ENCODE measurements around the gene C20orf202. TPM values are rescaled to one million over a fixed set of nuclear protein-coding genes. Genes with fewer than 3 reads are reported as not detected.

C20orf202 gene
- total RNA-seq, 1 experiment from 2014 or later, result not detected

GRCh38 chr20:1160991-1161390 is 42.3 kb upstream of the C20orf202 start:
- Histone ChIP-seq H3K4me2 (ENCODE audit: low read length) (no peak overlapping the region), H4K20me1 (ENCODE audit: insufficient read depth) (no peaks in the 10 kb centered on the region), H2AFZ (ENCODE audit: low read depth, low read length, poor library complexity, severe bottlenecking) (no peak overlapping the region), H3K27me3 (ENCODE audit: insufficient read depth, low read length) (no peaks in the 10 kb centered on the region), H3K27ac (ENCODE audit: low read depth, low read length) (no peak overlapping the region), H3K4me1 (ENCODE audit: control insufficient read depth in 1 of 2, insufficient read depth in 2 of 2, low read length in 2 of 2) (no peaks in the 10 kb centered on the region), H3K9me2 (ENCODE audit: insufficient read depth) (no peaks in the 10 kb centered on the region), H3K9me3 (ENCODE audit: control insufficient read depth in 1 of 2, insufficient read depth in 1 of 2, low read depth in 1 of 2, low read length in 2 of 2) (no peaks in the 10 kb centered on the region), H3K79me2 (ENCODE audit: insufficient read depth, low read length) (peaks cover 5% of the 10 kb centered on the region), H3K36me3 (ENCODE audit: control insufficient read depth in 1 of 2, insufficient read depth in 2 of 2, low read length in 2 of 2) (peaks cover 21 to 31% of the 10 kb centered on the region in 2 experiments), H3K9ac (ENCODE audit: low read length) (no peak overlapping the region), H3K4me3 (replicated peaks in 1 of 2; ENCODE audit: low read depth in 1 of 2, low read length in 2 of 2) (no peak overlapping the region)
- intact Hi-C loops (cut with micrococcal nuclease), result no loop called here
- RAD21 ChIA-PET (ENCODE audit: low non-redundant PET in 1 of 2, low total read pairs in 2 of 2, uncharacterized antibody in 2 of 2, unreplicated experiment in 2 of 2), result no interaction called here
- POLR2A ChIA-PET, result no interaction called here
- CTCF ChIA-PET, result no interaction called here
- no peak for DNase-seq (ENCODE audit: low read depth, low spot score)
- no TSS peak for BruUV-seq (replicated peaks)
- ATAC-seq, result no peak
- TF ChIP-seq SP1 (IDR thresholded peaks at IDR 0.05; ENCODE audit: low read depth), result no peak
- no peak for TF ChIP-seq POLR2AphosphoS5 (IDR thresholded peaks at IDR 0.05; ENCODE audit: low read depth, low read length)
- TF ChIP-seq ZFX (IDR thresholded peaks at IDR 0.05), result no peak
- no peak for TF ChIP-seq EZH2 (IDR thresholded peaks at IDR 0.05)
- TF ChIP-seq, protein P1, sequence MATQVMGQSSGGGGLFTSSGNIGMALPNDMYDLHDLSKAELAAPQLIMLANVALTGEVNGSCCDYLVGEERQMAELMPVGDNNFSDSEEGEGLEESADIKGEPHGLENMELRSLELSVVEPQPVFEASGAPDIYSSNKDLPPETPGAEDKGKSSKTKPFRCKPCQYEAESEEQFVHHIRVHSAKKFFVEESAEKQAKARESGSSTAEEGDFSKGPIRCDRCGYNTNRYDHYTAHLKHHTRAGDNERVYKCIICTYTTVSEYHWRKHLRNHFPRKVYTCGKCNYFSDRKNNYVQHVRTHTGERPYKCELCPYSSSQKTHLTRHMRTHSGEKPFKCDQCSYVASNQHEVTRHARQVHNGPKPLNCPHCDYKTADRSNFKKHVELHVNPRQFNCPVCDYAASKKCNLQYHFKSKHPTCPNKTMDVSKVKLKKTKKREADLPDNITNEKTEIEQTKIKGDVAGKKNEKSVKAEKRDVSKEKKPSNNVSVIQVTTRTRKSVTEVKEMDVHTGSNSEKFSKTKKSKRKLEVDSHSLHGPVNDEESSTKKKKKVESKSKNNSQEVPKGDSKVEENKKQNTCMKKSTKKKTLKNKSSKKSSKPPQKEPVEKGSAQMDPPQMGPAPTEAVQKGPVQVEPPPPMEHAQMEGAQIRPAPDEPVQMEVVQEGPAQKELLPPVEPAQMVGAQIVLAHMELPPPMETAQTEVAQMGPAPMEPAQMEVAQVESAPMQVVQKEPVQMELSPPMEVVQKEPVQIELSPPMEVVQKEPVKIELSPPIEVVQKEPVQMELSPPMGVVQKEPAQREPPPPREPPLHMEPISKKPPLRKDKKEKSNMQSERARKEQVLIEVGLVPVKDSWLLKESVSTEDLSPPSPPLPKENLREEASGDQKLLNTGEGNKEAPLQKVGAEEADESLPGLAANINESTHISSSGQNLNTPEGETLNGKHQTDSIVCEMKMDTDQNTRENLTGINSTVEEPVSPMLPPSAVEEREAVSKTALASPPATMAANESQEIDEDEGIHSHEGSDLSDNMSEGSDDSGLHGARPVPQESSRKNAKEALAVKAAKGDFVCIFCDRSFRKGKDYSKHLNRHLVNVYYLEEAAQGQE (IDR thresholded peaks at IDR 0.05; ENCODE audit: low read depth), result no peak
- no peak for TF ChIP-seq EZH2phosphoT487 (IDR thresholded peaks at IDR 0.05; ENCODE audit: borderline replicate concordance)
- no peak for TF ChIP-seq ZNF274 (IDR thresholded peaks at IDR 0.05; ENCODE audit: low read depth, low read length)
- TF ChIP-seq JUND (IDR thresholded peaks at IDR 0.05), result no peak
- TF ChIP-seq CTCF (IDR thresholded peaks at IDR 0.05 in 2 of 3, conservative IDR thresholded peaks at IDR 0.05 in 1 of 3; ENCODE audit: borderline replicate concordance in 1 of 3, insufficient read depth in 1 of 3, low read depth in 2 of 3, low read length in 2 of 3), result no peak
- TF ChIP-seq ZBTB33 (IDR thresholded peaks at IDR 0.05; ENCODE audit: extremely low read depth, insufficient replicate concordance, low read length), result no peak

All from HCT116 (cell line).